ENCODE measurements around the gene C5.
"Not testable (repeated sequence)": the region's sequence is repeated elsewhere in the genome, so short reads cannot be mapped to it uniquely, and the experiment has no call there.

The C5 gene

GRCh38 chr9:121048618-121049017 lies 1.5 kb downstream of the C5 start:
- no peak for DNase-seq (ENCODE audit: low read depth in 2 of 2)

- DNase-seq (ENCODE audit: low read depth in 2 of 2) = no peak
Measured at GRCh38 chr9:121048175-121048574, 1.9 kb downstream of the C5 start.

- no peak for DNase-seq (ENCODE audit: low read depth in 2 of 2)
Measured at GRCh38 chr9:121038804-121039203, 11.3 kb downstream of the C5 start.

GRCh38 chr9:121038362-121038761 lies 11.7 kb downstream of the C5 start:
- no peak for DNase-seq (ENCODE audit: low read depth in 2 of 2)

- DNase-seq (ENCODE audit: low read depth in 2 of 2) = not testable (repeated sequence)
Measured at GRCh38 chr9:121035717-121036116, 14.4 kb downstream of the C5 start.

- DNase-seq (ENCODE audit: low read depth in 2 of 2) = no peak
Measured at GRCh38 chr9:121034529-121034928, 15.5 kb downstream of the C5 start.

- DNase-seq (ENCODE audit: low read depth in 2 of 2) = no peak
Measured at GRCh38 chr9:121029469-121029868, 20.6 kb downstream of the C5 start.

GRCh38 chr9:121028285-121028684 lies 21.8 kb downstream of the C5 start:
- not testable (repeated sequence) for DNase-seq (ENCODE audit: low read depth in 2 of 2)

GRCh38 chr9:121026768-121027167 lies 23.3 kb downstream of the C5 start:
- DNase-seq (ENCODE audit: low read depth in 2 of 2) = no peak

GRCh38 chr9:121026260-121026691 lies 23.8 kb downstream of the C5 start:
- DNase-seq (ENCODE audit: low read depth in 2 of 2) = no peak

- no peak for DNase-seq (ENCODE audit: low read depth in 2 of 2)
Measured at GRCh38 chr9:121024237-121024636, 25.8 kb downstream of the C5 start.

- no peak for DNase-seq (ENCODE audit: low read depth in 2 of 2)
Measured at GRCh38 chr9:121023064-121023463, 27.0 kb downstream of the C5 start.

GRCh38 chr9:121021301-121021700 lies 28.8 kb downstream of the C5 start:
- DNase-seq (ENCODE audit: low read depth in 2 of 2) = no peak

- no peak for DNase-seq (ENCODE audit: low read depth in 2 of 2)
Measured at GRCh38 chr9:121019273-121019672, 30.8 kb downstream of the C5 start.

GRCh38 chr9:121013911-121014310 lies 36.2 kb downstream of the C5 start:
- no peak for DNase-seq (ENCODE audit: low read depth in 2 of 2)

GRCh38 chr9:121009650-121010049 lies 40.4 kb downstream of the C5 start:
- no peak for DNase-seq (ENCODE audit: low read depth in 2 of 2)

GRCh38 chr9:120999317-120999716 lies 50.8 kb downstream of the C5 start:
- DNase-seq (ENCODE audit: low read depth in 2 of 2) = no peak

- no peak for DNase-seq (ENCODE audit: low read depth in 2 of 2)
Measured at GRCh38 chr9:120998111-120998510, 52.0 kb downstream of the C5 start.

GRCh38 chr9:120997502-120997901 lies 52.6 kb downstream of the C5 start:
- no peak for DNase-seq (ENCODE audit: low read depth in 2 of 2)

- DNase-seq (ENCODE audit: low read depth in 2 of 2) = no peak
Measured at GRCh38 chr9:120996409-120996808, 53.7 kb downstream of the C5 start.

GRCh38 chr9:120989065-120989464 lies 61.0 kb downstream of the C5 start:
- DNase-seq (ENCODE audit: low read depth in 2 of 2) = no peak

GRCh38 chr9:120985819-120986222 lies 64.3 kb downstream of the C5 start:
- DNase-seq (ENCODE audit: low read depth in 2 of 2) = no peak

GRCh38 chr9:120983259-120983837 lies 66.7 kb downstream of the C5 start:
- DNase-seq (ENCODE audit: low read depth in 2 of 2) = no peak

- no peak for DNase-seq (ENCODE audit: low read depth in 2 of 2)
Measured at GRCh38 chr9:120982836-120983235, 67.2 kb downstream of the C5 start.
